GM19025 (cell line): ENCODE data around the gene CNST.
A peak's percentile ranks its signal among the peaks of the same experiment; 100 is the strongest.
"Not testable (repeated sequence)": the region's sequence is repeated elsewhere in the genome, so short reads cannot be mapped to it uniquely, and the experiment has no call there.

Experiments used
- ATAC-seq: cut with Tn5 transposase; IDR thresholded peaks from one replicate; pipeline ENCODE4 v1.9.1; 2021; ENCODE audit warnings: mild to moderate bottlenecking, low read depth, moderate library complexity; ENCODE audit not compliant: unreplicated experiment

CNST gene

GRCh38 chr1:246613096-246613758, 47.0 kb downstream of the CNST start:
- ATAC-seq, result no peak

GRCh38 chr1:246617156-246617555, 50.9 kb downstream of the CNST start:
- ATAC-seq, result no peak

- no peak for ATAC-seq
These were observed 51.5 kb downstream of the CNST start for GRCh38 chr1:246617768-246618167.

GRCh38 chr1:246618240-246618808, 52.1 kb downstream of the CNST start:
- ATAC-seq, result no peak

GRCh38 chr1:246622035-246622652, 55.9 kb downstream of the CNST start:
- ATAC-seq, result no peak

- no peak for ATAC-seq
These were observed 57.8 kb downstream of the CNST start for GRCh38 chr1:246624091-246624490.

- peak; percentile 89 for ATAC-seq
These were observed 62.8 kb downstream of the CNST start for GRCh38 chr1:246629030-246629429.

- ATAC-seq, result peak; percentile 43
These were observed 63.7 kb downstream of the CNST start for GRCh38 chr1:246629976-246630375.

GRCh38 chr1:246631426-246631825, 65.2 kb downstream of the CNST start:
- ATAC-seq, result no peak

- no peak for ATAC-seq
These were observed 66.3 kb downstream of the CNST start for GRCh38 chr1:246632281-246633168.

GRCh38 chr1:246634659-246635058, 68.4 kb downstream of the CNST start:
- not testable (repeated sequence) for ATAC-seq

- ATAC-seq, result no peak
These were observed 72.8 kb downstream of the CNST start for GRCh38 chr1:246638941-246639655.

GRCh38 chr1:246639732-246640131, 73.5 kb downstream of the CNST start:
- ATAC-seq, result no peak

GRCh38 chr1:246640747-246641146, 74.5 kb downstream of the CNST start:
- no peak for ATAC-seq

GRCh38 chr1:246641394-246641793, 75.1 kb downstream of the CNST start:
- no peak for ATAC-seq

- no peak for ATAC-seq
These were observed 76.5 kb downstream of the CNST start for GRCh38 chr1:246642719-246643118.

- ATAC-seq, result no peak
These were observed 80.9 kb downstream of the CNST start for GRCh38 chr1:246647113-246647512.

- no peak for ATAC-seq
These were observed 81.3 kb downstream of the CNST start for GRCh38 chr1:246647513-246647912.

GRCh38 chr1:246651012-246651695, 84.9 kb downstream of the CNST start:
- ATAC-seq, result no peak

- ATAC-seq, result no peak
These were observed 92.3 kb downstream of the CNST start for GRCh38 chr1:246658567-246658966.
